GDM1 (cell line): ENCODE measurements around the gene MUC5B.
"Not testable (repeated sequence)": the region's sequence is repeated elsewhere in the genome, so short reads cannot be mapped to it uniquely, and the experiment has no call there.

ENCODE experiments used
- DNase-seq: peaks from one replicate; lab custom pipeline; 2025; lab: John Stamatoyannopoulos, UW

The MUC5B gene

GRCh38 chr11:1233351-1234053 lies 10.6 kb downstream of the MUC5B start:
- DNase-seq = no peak

DNA sequence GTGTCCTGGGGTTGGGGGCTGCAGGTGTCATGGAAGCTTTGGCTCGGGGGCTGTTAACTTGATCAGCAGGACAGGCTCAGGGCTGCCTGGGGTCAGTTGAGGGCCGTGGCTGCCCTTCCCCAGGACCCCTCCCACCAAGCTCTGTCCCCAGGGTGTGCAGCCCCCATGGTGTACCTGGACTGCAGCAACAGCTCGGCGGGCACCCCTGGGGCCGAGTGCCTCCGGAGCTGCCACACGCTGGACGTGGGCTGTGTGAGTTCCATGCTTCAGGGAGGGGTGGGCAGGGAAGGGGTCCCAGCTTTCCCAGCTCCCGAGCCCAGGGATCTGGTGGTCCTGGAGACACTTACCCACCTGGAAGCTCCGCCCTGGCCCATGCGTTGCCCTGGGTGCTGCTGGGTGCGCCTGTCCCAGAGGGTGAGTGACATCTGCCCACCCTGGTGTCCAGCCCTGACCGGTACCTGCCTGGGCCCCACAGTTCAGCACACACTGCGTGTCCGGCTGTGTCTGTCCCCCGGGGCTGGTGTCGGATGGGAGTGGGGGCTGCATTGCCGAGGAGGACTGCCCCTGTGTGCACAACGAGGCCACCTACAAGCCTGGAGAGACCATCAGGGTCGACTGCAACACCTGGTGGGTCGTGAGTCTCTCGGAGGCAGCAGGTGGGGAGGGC lies 11.3 kb downstream of the MUC5B start:
- no peak for DNase-seq

GRCh38 chr11:1234771-1235305 lies 12.0 kb downstream of the MUC5B start:
- no peak for DNase-seq

DNA sequence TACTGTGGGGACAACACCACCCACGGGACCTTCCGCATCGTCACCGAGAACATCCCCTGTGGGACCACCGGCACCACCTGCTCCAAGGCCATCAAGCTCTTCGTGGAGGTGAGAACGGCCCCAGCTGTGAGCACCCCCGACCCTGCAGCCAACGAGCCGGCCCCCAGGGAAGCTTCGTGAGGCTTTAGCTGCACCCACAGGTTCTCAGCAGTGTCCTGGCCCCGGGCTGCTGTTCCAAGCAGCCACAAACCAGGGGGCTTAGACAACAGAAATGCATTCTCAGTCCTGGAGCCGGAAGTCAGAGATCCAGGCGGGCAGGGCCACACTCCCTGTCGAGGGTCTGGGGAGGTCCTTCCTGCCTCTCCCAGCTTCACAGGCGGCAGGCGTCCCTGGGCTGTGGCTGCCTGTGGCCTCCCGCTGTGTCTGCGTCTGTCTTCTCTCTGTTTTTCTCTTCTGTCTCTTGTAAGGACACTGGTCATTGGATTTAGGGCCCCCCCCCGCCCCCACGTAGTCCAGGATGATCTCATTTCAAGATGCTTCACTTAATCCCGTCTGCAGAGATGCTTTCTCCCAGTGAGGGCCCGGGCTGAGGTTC lies 12.5 kb downstream of the MUC5B start:
- DNase-seq = no peak

DNA sequence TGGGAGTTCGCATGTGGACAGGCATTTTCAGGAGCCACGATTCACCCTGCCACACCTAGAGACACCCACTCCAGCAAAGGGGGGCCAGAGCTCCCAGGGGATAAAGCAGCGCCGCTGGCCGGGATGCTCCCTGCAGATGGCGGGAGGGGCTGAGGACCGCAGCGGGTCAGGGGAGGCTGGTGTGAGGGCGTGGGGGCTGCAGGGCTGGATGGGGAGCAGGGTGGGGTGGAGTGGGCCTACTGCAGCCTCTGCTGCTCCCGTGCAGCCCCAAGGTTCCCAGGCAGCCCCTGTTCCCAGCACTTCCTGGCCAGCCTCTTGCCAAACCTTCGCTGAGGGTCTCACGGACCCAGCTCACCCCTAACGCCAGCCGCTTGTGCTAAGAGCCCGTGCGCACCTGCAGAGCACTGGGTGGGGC lies 13.0 kb downstream of the MUC5B start:
- DNase-seq = no peak

GRCh38 chr11:1236316-1237127 lies 13.7 kb downstream of the MUC5B start:
- no peak for DNase-seq

GRCh38 chr11:1237128-1237580 lies 14.3 kb downstream of the MUC5B start:
- DNase-seq = no peak

GRCh38 chr11:1237851-1238250 lies 15.0 kb downstream of the MUC5B start:
- no peak for DNase-seq

GRCh38 chr11:1238767-1239595 lies 16.1 kb downstream of the MUC5B start:
- DNase-seq = no peak

DNA sequence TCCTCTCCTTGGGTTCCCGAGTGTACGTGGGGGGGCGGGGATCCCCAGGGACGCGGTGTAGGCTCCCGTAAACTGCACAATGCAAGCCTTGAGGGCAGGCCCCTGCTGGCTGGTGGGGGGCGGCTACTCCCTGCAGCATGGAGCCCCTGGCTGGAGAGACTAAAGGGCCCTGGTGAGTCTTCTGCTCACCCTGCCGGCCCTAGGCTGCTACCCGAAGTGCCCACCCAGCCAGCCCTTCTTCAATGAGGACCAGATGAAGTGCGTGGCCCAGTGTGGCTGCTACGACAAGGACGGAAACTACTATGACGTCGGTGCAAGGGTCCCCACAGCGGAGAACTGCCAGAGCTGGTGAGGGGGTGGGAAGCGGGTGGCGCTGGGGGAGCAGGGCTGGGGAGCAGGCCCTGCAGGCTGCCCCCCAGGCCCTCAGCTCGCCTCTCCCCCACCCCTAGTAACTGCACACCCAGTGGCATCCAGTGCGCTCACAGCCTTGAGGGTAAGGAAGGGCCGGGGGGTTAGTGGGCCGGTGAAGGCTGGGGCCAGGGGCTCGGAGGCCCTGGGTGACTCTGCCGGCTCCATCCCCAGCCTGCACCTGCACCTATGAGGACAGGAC lies 16.8 kb downstream of the MUC5B start:
- no peak for DNase-seq

DNA sequence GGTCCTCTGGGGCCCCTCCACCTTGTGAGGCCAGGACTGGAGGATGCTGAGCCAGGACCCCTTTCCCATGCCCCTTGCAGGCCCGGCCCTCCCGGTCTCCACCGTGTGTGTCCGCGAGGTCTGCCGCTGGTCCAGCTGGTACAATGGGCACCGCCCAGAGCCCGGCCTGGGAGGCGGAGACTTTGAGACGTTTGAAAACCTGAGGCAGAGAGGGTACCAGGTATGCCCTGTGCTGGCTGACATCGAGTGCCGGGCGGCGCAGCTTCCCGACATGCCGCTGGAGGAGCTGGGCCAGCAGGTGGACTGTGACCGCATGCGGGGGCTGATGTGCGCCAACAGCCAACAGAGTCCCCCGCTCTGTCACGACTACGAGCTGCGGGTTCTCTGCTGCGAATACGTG lies 17.9 kb downstream of the MUC5B start:
- DNase-seq = no peak

- DNase-seq = no peak
These were observed 18.8 kb downstream of the MUC5B start for GRCh38 chr11:1241706-1242105.

DNA sequence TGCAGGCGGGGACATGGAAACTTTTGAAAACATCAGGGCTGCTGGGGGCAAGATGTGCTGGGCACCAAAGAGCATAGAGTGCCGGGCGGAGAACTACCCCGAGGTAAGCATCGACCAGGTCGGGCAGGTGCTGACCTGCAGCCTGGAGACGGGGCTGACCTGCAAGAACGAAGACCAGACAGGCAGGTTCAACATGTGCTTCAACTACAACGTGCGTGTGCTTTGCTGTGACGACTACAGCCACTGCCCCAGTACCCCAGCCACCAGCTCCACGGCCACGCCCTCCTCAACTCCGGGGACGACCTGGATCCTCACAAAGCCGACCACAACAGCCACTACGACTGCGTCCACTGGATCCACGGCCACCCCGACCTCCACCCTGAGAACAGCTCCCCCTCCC lies 19.4 kb downstream of the MUC5B start:
- DNase-seq = no peak

- not testable (repeated sequence) for DNase-seq
These were observed 19.9 kb downstream of the MUC5B start for GRCh38 chr11:1242751-1243150.

DNA sequence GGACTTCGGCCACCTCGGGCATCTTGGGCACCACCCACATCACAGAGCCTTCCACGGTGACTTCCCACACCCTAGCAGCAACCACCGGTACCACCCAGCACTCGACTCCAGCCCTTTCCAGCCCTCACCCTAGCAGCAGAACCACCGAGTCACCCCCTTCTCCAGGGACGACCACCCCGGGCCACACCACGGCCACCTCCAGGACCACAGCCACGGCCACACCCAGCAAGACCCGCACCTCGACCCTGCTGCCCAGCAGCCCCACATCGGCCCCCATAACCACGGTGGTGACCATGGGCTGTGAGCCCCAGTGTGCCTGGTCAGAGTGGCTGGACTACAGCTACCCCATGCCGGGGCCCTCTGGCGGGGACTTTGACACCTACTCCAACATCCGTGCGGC lies 20.7 kb downstream of the MUC5B start:
- DNase-seq = not testable (repeated sequence)

GRCh38 chr11:1244557-1244956 lies 21.7 kb downstream of the MUC5B start:
- DNase-seq = not testable (repeated sequence)

DNA sequence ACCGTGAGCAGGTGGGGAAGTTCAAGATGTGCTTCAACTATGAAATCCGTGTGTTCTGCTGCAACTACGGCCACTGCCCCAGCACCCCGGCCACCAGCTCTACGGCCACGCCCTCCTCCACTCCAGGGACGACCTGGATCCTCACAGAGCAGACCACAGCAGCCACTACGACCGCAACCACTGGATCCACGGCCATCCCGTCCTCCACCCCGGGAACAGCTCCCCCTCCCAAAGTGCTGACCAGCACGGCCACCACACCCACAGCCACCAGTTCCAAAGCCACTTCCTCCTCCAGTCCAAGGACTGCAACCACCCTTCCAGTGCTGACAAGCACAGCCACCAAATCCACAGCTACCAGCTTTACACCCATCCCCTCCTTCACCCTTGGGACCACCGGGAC lies 22.9 kb downstream of the MUC5B start:
- not testable (repeated sequence) for DNase-seq

DNA sequence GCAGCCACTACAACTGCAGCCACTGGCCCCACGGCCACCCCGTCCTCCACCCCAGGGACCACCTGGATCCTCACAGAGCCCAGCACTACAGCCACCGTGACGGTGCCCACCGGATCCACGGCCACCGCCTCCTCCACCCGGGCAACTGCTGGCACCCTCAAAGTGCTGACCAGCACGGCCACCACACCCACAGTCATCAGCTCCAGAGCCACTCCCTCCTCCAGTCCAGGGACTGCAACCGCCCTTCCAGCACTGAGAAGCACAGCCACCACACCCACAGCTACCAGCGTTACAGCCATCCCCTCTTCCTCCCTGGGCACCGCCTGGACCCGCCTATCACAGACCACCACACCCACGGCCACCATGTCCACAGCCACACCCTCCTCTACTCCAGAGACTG lies 23.4 kb downstream of the MUC5B start:
- DNase-seq = not testable (repeated sequence)

DNA sequence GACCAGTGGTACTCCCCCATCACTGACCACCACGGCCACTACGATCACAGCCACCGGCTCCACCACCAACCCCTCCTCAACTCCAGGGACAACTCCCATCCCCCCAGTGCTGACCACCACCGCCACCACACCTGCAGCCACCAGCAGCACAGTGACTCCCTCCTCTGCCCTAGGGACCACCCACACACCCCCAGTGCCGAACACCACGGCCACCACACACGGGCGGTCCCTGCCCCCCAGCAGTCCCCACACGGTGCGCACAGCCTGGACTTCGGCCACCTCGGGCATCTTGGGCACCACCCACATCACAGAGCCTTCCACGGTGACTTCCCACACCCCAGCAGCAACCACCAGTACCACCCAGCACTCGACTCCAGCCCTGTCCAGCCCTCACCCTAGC lies 24.2 kb downstream of the MUC5B start:
- not testable (repeated sequence) for DNase-seq

DNA sequence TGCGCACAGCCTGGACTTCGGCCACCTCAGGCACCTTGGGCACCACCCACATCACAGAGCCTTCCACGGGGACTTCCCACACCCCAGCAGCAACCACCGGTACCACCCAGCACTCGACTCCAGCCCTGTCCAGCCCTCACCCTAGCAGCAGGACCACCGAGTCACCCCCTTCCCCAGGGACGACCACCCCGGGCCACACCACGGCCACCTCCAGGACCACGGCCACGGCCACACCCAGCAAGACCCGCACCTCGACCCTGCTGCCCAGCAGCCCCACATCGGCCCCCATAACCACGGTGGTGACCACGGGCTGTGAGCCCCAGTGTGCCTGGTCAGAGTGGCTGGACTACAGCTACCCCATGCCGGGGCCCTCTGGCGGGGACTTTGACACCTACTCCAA lies 26.1 kb downstream of the MUC5B start:
- DNase-seq = not testable (repeated sequence)

DNA sequence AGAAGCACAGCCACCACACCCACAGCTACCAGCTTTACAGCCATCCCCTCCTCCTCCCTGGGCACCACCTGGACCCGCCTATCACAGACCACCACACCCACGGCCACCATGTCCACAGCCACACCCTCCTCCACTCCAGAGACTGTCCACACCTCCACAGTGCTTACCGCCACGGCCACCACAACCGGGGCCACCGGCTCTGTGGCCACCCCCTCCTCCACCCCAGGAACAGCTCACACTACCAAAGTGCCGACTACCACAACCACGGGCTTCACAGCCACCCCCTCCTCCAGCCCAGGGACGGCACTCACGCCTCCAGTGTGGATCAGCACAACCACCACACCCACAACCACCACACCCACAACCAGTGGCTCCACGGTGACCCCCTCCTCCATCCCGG lies 27.5 kb downstream of the MUC5B start:
- not testable (repeated sequence) for DNase-seq
